ENCODE results near the gene ANTXR1. TPM values are rescaled to one million over a fixed set of nuclear protein-coding genes. Genes with fewer than 3 reads are reported as not detected.
"Not testable (repeated sequence)": the region's sequence is repeated elsewhere in the genome, so short reads cannot be mapped to it uniquely, and the experiment has no call there.

Gene ANTXR1
- total RNA-seq, 1 donor from 2014 or later, result 81.2 TPM

- Histone ChIP-seq H3K27ac (no peak overlapping the region), H3K27me3 (no peaks in the 10 kb centered on the region), H3K36me3 (no peaks in the 10 kb centered on the region), H3K9me3 (no peaks in the 10 kb centered on the region), H3K4me1 (peaks cover 26% of the 10 kb centered on the region), H3K4me3 (no peak overlapping the region)
- ATAC-seq (no peak), DNase-seq (no peak)
- intact Hi-C loops (cut with DNase I), result no loop called here
- no peak for TF ChIP-seq CTCF (IDR thresholded peaks at IDR 0.05)
These were observed 160.7 kb downstream of the ANTXR1 start for GRCh38 chr2:69173706-69174105.

GRCh38 chr2:69174211-69174610, 161.2 kb downstream of the ANTXR1 start:
- DNase-seq; H3K27ac ChIP-seq; H3K36me3 ChIP-seq; H3K27me3 ChIP-seq; ATAC-seq; H3K4me3 ChIP-seq; H3K9me3 ChIP-seq; intact Hi-C loops (cut with DNase I): not testable (repeated sequence)
- peaks cover 26% of the 10 kb centered on the region for H3K4me1 ChIP-seq

- peaks cover 26% of the 10 kb centered on the region for H3K4me1 ChIP-seq
- intact Hi-C loops (cut with DNase I), result no loop called here
- no peak for DNase-seq
These were observed 163.1 kb downstream of the ANTXR1 start for GRCh38 chr2:69175790-69176715.

GRCh38 chr2:69177063-69177771, 164.2 kb downstream of the ANTXR1 start:
- TF ChIP-seq CTCF (IDR thresholded peaks at IDR 0.05), result no peak
- peak overlapping the region; percentile 93 for H3K27ac ChIP-seq
- ATAC-seq (peak; percentile 69), DNase-seq (peak; percentile 69)
- no peaks in the 10 kb centered on the region for H3K36me3 ChIP-seq
- intact Hi-C loops (cut with DNase I), result no loop called here
- no peaks in the 10 kb centered on the region for H3K27me3 ChIP-seq
- no peak overlapping the region for H3K4me3 ChIP-seq
- H3K4me1 ChIP-seq, result peaks cover 26% of the 10 kb centered on the region
- no peaks in the 10 kb centered on the region for H3K9me3 ChIP-seq

More at GRCh38 chr2:69175790-69176715, 163.1 kb downstream of the ANTXR1 start:
- H3K27ac ChIP-seq, result no peak overlapping the region
- no peaks in the 10 kb centered on the region for H3K27me3 ChIP-seq
- no peak for TF ChIP-seq CTCF (IDR thresholded peaks at IDR 0.05)
- H3K4me3 ChIP-seq, result no peak overlapping the region
- no peaks in the 10 kb centered on the region for H3K36me3 ChIP-seq
- H3K9me3 ChIP-seq, result no peaks in the 10 kb centered on the region
- ATAC-seq, result no peak

GRCh38 chr2:69177785-69178636, 165.0 kb downstream of the ANTXR1 start:
- no peak for TF ChIP-seq CTCF (IDR thresholded peaks at IDR 0.05)
- DNase-seq (peak; percentile 93), ATAC-seq (peak; percentile 97)
- Histone ChIP-seq H3K4me1 (peaks cover 26% of the 10 kb centered on the region), H3K36me3 (no peaks in the 10 kb centered on the region), H3K27ac (peak overlapping the region; percentile 93), H3K9me3 (no peaks in the 10 kb centered on the region), H3K27me3 (no peaks in the 10 kb centered on the region), H3K4me3 (peak overlapping the region; percentile 8)
- intact Hi-C loops (cut with DNase I), result no loop called here
